Gastroesophageal sphincter (tissue), 3 donors: ENCODE measurements around the gene ACSF3.

Experiments
- CTCF ChIP-seq, 4 experiments: fragments of 200-600 bp in 2 of 4; fragments of 450-650 bp in 2 of 4; sonication (generic) in 1 of 4; IDR thresholded peaks; one replicate each; pipeline ENCODE4 v1.5.1; 2017 to 2019; ENCODE audit warnings: antibody characterized with exemption in 4 of 4, mild to moderate bottlenecking in 2 of 4, moderate library complexity in 2 of 4
- EP300 ChIP-seq: sonication (generic); formaldehyde crosslinking; IDR thresholded peaks from one replicate; pipeline ENCODE4 v1.6.1; 2017; ENCODE audit warnings: antibody characterized with exemption, mild to moderate bottlenecking
- POLR2A ChIP-seq, 2 donors: fragments of 450-650 bp; IDR thresholded peaks; one replicate each; pipeline ENCODE4 v1.6.1; 2017; ENCODE audit warnings: antibody characterized with exemption in 2 of 2, mild to moderate bottlenecking in 2 of 2, moderate library complexity in 1 of 2
- POLR2AphosphoS5 ChIP-seq: sonication (generic); formaldehyde crosslinking; IDR thresholded peaks from one replicate; pipeline ENCODE4 v1.6.1; 2017; ENCODE audit warnings: antibody characterized with exemption

DNA sequence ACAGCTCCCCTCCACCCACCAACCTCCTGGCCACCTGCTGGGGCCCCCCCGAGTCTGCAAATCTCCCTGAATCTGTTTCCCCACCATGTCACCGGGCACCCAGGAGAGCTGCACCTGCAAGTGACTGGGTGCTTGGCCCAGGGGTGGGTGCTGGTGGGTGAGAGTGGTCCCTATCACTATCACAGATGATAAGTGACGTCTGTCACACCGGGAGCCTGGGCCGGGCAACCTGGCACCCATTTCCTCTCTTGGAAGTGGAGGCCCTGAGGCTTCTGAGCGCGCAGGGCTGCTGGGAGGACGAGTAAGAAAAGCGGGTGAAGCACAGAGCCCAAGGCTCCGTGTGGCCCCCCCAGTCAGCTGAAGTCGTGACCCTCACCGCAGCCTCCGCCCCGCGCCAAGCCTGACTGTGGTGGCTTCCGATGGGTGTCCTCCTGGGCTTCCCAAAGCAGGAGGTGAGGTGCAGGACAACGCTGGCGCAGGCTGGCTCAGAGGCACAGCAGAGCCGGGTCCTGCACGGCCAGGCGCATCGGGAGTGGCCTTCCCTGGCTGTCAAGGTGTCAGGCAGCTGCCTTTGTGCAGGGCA is 21.0 kb upstream of the ACSF3 start:
- TF ChIP-seq CTCF (IDR thresholded peaks at IDR 0.05), result no peak
- TF ChIP-seq EP300, result no peak
- no peak for TF ChIP-seq POLR2AphosphoS5
- TF ChIP-seq POLR2A (IDR thresholded peaks at IDR 0.05), result no peak
